ENCODE measurements around the gene GGCT.

GRCh38 chr7:30487371-30487770 is 17.3 kb downstream of the GGCT start:
- TF ChIP-seq, protein P1, sequence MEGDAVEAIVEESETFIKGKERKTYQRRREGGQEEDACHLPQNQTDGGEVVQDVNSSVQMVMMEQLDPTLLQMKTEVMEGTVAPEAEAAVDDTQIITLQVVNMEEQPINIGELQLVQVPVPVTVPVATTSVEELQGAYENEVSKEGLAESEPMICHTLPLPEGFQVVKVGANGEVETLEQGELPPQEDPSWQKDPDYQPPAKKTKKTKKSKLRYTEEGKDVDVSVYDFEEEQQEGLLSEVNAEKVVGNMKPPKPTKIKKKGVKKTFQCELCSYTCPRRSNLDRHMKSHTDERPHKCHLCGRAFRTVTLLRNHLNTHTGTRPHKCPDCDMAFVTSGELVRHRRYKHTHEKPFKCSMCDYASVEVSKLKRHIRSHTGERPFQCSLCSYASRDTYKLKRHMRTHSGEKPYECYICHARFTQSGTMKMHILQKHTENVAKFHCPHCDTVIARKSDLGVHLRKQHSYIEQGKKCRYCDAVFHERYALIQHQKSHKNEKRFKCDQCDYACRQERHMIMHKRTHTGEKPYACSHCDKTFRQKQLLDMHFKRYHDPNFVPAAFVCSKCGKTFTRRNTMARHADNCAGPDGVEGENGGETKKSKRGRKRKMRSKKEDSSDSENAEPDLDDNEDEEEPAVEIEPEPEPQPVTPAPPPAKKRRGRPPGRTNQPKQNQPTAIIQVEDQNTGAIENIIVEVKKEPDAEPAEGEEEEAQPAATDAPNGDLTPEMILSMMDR (optimal IDR thresholded peaks at IDR 0.05 in 1 of 3, IDR thresholded peaks at IDR 0.05 in 1 of 3, conservative IDR thresholded peaks at IDR 0.05 in 1 of 3; ENCODE audit: extremely low read depth in 1 of 3, insufficient read depth in 2 of 3, low read length in 3 of 3): no peak
- no peak for TF ChIP-seq EZH2 (IDR thresholded peaks at IDR 0.05; ENCODE audit: low read length)
